ENCODE data around the gene NPM3.

The NPM3 gene

DNA sequence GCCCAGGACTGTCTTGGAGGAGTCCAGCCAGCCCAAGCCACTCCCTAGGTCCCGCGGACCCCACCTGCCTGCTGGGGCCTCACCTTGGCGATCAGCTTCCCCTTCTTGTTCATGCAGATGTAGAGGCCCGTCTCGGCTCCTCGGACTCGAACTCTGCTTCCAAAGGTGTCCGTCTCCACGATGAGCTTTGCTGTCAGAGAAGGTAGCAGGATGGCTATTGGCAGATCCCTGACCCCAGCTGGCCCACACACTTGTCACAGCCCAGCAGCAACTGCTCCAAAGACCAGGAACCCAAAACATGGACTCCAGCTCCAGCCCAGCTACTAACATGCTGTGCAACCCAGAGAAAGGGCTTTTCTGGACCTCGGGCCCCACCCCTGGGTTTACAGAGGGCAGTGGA lies 11.9 kb downstream of the NPM3 start:
- TF ChIP-seq CTCF (IDR thresholded peaks at IDR 0.05; ENCODE audit: low read depth, low read length, missing control alignments): no peak
- no peak for DNase-seq (ENCODE audit: low read depth)
- no peak overlapping the region for H3K4me3 ChIP-seq (ENCODE audit: low read depth, low read length)
- in situ Hi-C loops (cut with HindIII; ENCODE audit: low sequenced_read_pairs): no loop called here

GRCh38 chr10:101770331-101771215 lies 12.7 kb downstream of the NPM3 start:
- DNase-seq (ENCODE audit: low read depth): no peak
- H3K4me3 ChIP-seq (ENCODE audit: low read depth, low read length): no peak overlapping the region
- TF ChIP-seq CTCF (IDR thresholded peaks at IDR 0.05; ENCODE audit: low read depth, low read length, missing control alignments): no peak
- in situ Hi-C loops (cut with HindIII; ENCODE audit: low sequenced_read_pairs): no loop called here

DNA sequence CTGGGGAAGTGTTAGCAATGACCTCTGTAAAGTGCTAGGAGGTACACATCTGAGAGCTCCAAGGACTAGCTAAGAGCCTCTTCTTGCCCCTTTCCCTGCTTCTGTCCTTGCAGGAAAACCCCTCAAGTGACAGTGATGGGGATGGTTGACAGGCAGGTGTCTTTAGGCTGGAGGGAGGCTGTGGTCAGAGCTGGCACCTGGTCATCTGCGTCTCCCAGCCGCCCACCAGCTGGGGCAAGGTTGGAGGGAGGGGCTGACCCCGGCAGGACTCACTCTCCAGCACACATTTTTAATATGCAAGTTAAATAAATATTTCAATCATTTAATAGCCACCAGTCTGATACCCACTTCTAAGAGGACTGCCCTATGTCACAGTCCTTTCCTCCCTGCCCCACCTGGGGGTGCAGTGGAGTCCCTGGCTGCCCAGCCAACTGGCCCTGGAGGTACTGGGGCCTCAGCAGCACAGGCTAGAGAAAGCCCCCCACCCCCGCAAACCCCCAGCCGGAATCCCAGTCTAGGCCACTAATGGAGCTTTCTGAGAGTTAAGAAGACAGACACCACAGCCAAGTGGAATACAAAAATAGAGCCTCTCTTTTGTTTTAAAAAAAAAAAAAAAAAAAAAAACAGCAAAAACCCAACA lies 13.6 kb downstream of the NPM3 start:
- in situ Hi-C loops (cut with HindIII; ENCODE audit: low sequenced_read_pairs): no loop called here
- H3K4me3 ChIP-seq (ENCODE audit: low read depth, low read length): no peak overlapping the region
- no peak for TF ChIP-seq CTCF (IDR thresholded peaks at IDR 0.05; ENCODE audit: low read depth, low read length, missing control alignments)
- no peak for DNase-seq (ENCODE audit: low read depth)

GRCh38 chr10:101768791-101769170 lies 14.5 kb downstream of the NPM3 start:
- H3K4me3 ChIP-seq (ENCODE audit: low read depth, low read length): no peak overlapping the region
- in situ Hi-C loops (cut with HindIII; ENCODE audit: low sequenced_read_pairs): no loop called here
- TF ChIP-seq CTCF (IDR thresholded peaks at IDR 0.05; ENCODE audit: low read depth, low read length, missing control alignments): no peak
- no peak for DNase-seq (ENCODE audit: low read depth)

DNA sequence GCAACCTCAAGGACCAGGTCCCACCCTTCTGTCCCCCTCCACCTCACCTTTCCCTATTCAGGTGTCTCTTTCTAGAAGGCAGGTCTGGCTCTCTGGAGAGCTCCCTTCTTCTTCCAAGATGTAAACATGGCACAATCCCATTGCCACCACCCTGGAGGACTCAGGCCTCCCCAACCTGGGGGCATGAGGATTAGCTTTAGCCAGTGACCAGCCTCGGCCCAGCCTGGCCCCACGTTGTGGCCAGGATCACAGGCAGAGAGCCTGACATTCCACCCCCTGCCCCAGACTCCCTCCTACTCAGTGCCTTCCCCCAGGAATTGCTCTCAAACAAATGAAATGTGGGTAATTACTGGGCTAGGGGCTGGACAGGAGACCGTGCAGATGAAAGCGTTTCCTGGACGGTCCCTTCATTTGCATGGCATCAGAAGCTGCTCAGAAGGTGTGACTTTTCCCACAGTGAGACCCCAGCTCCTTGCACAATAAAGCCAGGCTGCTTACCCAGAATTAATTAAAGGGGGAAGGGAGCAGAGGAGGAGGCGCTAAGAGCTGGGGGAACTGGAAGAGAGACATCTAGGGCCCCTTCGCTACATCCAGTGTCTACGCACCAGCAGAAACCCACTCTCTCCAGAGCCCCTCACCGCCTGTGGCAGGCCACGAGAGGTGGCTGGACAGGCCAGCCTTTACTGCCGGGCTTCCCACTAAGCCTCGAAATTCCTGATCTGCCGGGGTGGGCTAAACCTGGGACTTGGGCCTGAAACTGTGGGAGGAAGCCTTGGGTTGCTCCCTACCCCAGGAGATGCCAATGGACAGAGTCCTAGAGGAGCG lies 15.1 kb downstream of the NPM3 start:
- TF ChIP-seq CTCF (IDR thresholded peaks at IDR 0.05; ENCODE audit: low read depth, low read length, missing control alignments): no peak
- in situ Hi-C loops (cut with HindIII; ENCODE audit: low sequenced_read_pairs): no loop called here
- no peak overlapping the region for H3K4me3 ChIP-seq (ENCODE audit: low read depth, low read length)
- no peak for DNase-seq (ENCODE audit: low read depth)

DNA sequence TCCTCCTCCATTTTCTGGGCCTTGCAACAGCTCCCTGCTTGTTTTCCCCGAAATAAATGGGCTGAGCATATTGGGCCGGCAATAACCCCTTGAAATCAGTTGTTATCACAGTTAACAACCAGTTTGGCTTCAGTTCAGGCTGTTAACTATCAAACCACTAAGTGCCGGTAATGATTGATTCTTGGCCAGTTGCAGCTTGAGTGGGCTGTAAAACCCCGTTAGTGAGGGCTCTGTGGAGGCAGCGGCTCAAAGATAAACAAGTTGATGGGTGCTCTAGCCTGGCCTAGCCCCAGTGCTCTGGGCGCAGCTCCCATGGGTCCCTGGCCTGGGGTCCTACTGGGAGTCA lies 15.7 kb downstream of the NPM3 start:
- in situ Hi-C loops (cut with HindIII; ENCODE audit: low sequenced_read_pairs): no loop called here
- TF ChIP-seq CTCF (IDR thresholded peaks at IDR 0.05; ENCODE audit: low read depth, low read length, missing control alignments): no peak
- DNase-seq (ENCODE audit: low read depth): no peak
- H3K4me3 ChIP-seq (ENCODE audit: low read depth, low read length): no peak overlapping the region
